IPS-NIHi7 (cell line): ENCODE results near the gene IFT80.
"Not testable (repeated sequence)": the region's sequence is repeated elsewhere in the genome, so short reads cannot be mapped to it uniquely, and the experiment has no call there.

ENCODE experiments used
- DNase-seq: peaks from one replicate; pipeline ENCODE4 v3.0.0; 2012; ENCODE audit warnings: mixed read lengths; ENCODE audit errors: extremely low spot score

Gene IFT80

DNA sequence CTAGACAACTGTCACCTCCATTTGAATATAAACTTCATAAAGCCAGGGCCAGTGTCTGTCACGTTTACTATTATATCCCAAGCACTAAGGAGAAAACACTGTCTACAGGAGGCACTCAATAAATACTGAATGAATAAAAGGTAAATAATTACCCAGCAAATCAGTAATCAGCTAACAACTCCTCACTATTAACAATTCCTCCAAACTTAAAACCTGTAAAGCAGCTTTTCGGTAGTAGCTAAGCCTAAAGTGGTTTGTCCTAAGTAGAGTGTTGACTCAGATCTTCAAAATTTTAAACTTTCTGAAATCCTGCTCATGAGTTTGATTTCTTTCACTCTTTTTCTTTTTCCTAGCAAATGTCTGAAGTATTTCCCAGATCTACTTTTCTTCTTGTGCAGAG, 133.9 kb downstream of the IFT80 start:
- DNase-seq, result no peak

DNA sequence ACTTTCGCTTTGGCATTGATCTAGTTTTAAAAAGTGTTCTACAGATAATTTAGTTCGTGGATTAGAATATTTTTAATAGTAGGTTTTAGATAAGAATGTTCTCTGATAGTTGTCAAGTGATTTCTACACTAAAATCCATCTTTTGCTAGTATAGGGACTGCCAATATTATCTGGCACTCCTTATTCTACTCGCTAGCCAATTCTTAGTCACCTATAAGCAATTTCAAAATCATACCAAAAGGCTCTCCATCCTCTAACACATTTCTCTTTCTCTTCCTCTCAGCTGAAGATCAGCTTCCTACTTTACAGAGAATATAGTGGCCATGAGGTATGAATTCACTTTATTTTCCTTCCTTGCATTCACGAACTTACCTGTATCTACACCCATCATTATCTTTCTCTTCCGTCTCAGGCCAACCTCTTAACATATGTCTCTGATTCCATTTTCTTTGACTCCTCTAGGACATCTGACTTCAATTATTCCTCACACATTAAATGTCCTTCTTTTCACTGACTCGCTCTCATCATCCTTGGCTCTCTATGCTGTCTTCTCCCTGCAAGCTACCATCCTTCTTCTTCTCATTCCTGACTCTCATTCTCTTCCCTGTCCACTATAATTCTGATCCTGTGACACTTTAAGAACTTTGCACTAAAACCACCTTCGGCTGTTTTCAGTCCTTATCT, 138.3 kb downstream of the IFT80 start:
- DNase-seq, result no peak

DNA sequence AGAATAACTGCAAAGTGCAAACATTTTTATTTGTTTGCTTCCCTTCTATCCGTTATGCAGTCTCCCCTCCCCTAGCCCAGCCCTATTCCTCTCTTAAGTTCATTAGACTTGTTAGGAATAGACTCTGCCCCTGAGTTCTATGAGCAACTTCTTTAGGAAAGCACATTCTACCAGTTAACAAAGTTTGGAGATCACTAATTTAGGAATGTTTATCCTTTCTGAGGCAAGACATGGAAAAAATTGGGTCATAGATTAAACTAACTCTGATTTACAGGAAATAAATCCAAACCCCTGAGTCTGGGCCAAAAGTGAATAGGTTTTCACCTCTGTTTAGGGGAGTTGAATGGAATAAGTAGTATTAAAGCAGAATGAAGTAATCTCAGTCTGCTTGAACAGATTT, 139.4 kb downstream of the IFT80 start:
- DNase-seq, result no peak

DNA sequence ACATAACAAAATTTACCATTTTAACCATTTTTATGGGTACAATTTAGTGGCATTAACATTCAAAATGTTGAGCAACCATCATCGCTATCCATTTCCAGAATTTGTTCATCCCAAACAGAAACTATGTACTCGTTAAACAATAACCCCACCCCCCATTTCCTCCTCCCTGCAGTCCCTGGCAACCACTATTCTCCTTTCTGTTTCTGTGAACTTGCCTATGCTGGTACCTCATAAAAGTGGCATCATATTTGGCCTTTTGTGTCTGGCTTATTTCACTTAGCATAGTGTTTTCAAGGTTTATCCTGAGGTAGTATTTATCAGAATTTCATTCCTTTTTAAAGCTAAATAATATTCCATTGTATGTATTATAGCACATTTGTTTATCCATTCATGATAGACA, 141.4 kb downstream of the IFT80 start:
- no peak for DNase-seq

DNA sequence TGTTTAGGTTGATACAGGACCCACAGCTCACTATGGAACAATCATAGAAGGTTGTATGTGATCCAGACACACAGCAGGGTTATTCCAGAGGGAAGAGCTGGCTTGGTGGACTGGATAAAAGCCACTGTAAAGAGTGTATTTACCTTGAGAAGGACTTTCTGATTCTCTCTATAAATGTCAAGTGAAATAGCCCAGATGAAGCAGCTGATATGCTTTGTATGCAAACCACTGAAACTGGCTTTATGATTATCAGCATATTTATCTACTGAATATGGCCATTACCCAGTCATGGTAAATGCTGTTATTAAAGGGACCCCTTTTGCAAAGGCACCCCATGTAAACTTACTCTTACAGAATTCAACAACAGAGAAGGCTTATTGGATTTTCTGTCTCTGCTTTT, 145.7 kb downstream of the IFT80 start:
- DNase-seq, result no peak

DNA sequence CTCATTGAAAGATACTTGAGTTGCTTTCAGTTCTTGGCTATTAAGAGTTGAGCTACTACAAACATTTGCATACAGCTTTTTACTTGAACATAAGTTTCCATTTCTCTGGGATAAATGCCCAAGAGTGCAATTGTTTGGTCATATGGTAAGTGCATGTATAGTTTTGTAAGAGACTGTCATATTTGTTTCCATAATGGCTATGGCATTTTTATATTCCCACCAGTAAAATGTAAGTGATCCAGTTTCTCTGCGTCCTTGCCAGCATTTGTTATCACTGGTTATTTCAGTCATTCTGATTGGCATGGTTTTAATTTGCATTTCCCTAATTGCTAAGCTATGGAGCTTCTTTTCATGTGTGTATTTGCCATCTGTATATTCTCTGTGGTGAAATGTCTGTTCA, 151.3 kb downstream of the IFT80 start:
- no peak for DNase-seq

DNA sequence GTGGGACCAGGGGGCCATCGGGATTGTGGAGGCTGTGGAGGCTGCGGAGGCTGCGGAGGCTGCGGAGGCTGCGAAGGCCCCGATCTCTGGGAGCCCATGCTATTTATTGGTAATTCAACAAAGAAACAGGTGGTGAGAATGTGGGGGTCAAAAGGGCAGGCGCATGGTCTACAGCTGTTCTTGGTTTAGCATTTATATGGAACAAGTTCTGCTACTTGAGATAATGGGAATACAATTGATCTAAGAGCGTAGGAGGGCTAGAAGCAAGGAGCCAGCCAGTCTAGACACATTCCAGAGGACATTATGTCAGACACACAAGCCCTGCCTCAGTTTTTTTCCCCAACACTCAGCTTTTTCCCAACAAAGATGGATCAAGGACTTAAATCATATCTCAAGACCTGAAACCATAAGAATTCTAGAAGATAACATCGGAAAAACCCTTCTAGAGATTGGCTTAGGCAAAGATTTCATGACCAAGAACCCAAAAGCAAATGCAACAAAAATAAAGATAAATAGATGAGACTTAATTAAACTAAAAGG, 153.7 kb downstream of the IFT80 start:
- no peak for DNase-seq

DNA sequence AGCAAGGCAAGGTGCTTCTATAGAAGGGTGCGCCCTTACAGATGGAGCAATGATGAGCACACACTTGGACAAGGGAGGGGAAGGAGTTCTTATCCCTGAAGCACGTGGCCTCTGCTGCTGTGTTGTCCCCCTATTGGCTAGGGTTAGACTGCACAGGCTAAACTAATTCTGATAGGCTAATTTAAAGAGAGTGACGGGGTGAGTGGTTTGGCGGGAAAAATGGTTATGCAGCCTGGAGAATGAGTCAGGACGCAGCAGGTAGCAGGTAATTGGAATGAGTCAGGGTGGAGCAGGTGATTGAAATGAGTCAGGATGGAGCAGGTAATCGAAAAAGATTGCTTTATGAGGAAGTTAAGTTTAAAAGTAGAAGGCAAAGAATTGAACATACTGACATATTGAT, 158.3 kb downstream of the IFT80 start:
- DNase-seq, result not testable (repeated sequence)

DNA sequence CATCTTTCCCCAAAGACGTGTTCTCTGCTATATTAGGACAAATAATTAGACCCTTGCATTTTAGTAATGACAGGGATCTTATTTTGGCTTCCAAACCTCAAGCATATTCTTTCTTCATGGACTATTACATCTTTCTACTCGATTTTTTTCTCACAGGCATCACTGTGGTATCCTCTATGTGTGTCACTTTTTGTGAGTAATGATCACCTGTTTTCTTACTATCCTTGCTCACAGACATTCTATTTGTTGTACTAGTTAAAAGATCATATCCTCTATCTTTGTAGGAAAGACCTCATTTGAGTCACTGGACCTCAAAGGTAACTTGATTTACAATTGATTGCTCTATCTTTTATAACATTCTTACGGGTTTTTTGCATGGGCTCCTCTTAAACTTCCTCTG, 167.0 kb downstream of the IFT80 start:
- no peak for DNase-seq

DNA sequence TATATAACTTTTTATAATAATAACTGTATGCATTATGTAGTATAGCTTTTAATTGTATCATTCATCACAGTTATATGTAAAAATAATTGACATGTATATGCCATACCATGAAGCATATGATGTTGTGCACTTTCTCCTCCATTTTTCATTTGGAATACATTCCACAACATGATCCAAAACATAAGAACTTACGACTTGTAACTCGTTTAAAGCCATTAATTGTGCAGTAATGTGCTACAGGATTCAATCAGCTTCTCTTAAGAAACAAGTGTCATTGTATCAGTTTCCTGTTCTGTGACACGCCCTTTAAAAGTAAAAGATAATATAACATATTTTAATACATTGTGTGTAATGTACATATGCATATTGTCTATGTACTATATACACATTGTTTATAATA, 171.6 kb downstream of the IFT80 start:
- DNase-seq, result no peak

DNA sequence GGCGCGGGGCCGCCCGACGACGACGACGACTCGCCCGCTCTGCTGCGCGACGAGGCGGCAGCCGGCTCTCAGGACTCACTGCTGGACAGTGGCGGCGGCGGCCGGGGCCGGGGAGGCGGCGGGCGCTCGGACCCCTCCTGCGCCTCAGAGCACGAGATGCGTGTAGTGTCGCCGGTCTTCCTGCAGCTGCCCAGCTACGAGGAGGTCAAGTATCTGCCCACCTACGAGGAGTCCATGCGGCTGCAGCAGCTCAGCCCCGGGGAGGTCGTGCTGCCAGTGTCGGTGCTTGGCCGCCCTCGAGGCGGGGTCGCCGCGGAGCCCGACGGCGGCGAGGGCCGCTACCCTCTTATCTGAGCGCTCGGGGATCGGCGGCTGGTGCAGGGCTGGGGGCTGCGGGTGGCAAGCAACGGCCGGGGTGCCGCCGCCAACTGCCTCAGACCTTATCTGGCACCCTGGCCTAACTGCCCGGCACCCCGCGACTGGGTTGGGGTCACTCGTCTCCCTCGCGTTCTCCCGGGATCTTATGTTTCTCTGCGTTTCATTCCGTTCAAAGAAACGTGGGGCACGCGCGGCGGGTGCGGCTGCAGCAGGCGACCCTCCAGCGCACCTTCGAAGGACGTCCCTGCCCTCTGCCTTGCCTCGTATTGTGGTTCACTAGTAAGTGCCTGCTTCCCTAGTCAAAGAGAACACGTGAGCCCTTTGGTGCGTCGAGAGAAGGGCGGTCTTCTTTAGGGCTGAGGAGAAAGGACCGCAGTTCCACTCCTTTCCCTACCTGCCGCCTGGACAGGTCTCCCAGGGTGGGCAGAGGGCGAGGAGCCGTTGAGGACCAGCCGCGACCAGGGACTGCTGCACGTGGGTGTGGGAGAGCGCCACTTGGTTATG, 172.8 kb downstream of the IFT80 start:
- DNase-seq, result peak; percentile 46

DNA sequence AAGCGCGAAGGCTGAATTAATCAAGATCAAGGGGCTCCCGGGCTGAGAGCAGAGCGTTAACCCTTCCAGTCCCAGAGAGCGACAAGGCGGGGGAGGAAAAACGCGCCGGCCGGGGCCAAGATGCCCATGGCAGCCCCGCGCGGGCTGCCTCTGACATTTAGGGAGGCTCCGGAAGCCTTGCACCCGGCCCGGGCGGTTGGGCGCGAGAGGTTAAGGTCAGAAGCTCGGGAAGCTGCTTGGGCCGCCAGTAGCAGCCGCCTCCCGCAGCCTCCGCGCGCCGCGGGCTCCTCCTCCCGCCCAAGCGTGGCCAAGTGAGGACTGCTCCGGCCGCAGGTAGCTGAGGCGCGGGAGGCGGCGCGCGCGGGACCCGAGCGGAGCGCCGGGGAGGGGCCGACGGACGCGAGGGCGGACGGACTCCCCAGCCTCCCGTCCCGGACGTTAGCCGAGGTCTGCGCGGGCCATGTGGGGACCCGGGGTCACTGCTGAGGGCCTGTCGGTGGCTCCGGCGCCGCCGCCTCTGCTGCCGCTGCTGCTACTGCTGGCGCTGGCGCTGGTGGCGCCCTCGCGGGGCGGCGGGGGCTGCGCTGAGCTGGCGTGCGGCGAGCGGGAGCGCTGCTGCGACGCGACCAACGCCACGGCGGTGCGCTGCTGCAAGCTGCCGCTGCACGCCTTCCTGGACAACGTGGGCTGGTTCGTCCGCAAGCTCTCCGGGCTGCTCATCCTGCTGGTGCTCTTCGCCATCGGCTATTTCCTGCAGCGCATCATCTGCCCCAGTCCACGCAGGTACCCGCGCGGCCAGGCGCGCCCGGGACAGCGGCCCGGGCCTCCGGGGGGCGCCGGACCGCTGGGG, 173.6 kb downstream of the IFT80 start, which contains the start of gene C3orf80:
Gene C3orf80 (plus strand): TSS at position 247 of the 850 bp plus-strand sequence. CDS start 214 bp downstream, at position 461.
- peak; percentile 65 for DNase-seq

DNA sequence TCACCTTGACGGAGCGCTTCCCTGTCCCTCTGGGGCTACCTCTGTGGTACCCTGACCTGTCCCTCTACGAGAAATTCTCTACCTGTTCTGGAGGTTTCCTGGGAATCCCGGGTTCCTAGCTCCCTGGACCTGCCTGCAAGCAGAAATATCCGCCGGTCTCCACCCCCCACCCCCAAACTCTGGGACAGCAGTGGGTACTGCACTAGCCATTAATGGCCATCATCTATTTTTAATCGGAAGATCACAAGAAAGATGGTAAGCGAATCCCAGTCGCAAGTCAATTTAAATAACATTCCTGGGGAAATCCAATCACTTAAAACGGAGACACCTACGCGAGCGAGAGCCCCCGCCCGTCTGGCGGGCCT, 174.2 kb downstream of the IFT80 start:
- DNase-seq, result no peak

DNA sequence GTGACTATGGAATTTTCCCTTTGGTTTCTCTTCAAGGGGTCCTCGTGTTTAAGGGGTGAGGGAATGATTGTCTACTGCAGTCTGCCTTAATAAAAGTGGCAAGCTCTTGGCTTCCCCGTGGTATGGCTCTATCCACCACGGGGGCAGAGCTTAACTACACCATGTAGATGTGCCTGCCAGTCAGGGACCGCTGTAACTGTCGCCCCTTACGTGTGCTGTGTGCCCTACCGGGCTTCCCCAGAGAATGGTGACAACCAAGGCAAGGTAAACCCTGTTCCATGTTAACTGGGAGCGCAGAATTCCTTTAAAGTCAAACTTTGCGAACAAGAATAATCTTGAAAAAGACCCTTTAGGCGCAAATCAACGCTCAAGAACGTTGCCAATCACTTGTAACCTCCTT, 174.8 kb downstream of the IFT80 start:
- peak; percentile 16 for DNase-seq

DNA sequence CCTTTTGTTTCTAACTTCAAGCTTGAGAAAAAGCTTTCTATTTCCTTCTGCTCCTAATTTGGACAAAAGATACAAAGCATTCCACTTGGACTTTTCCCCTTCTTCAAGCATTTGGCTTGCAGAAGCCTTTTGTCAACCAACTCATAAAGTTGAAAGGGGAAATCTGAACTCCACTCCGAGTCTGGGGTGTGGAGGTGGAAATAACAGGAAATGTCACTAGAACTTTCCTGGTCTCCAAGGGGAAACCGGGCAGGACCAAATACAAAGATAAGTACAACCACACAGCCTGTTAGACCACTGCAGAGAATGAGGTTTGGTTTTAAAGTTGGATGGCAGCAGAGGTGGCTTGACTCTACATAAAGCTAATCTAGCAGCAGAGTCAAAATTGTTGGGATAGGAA, 178.0 kb downstream of the IFT80 start:
- DNase-seq, result no peak

DNA sequence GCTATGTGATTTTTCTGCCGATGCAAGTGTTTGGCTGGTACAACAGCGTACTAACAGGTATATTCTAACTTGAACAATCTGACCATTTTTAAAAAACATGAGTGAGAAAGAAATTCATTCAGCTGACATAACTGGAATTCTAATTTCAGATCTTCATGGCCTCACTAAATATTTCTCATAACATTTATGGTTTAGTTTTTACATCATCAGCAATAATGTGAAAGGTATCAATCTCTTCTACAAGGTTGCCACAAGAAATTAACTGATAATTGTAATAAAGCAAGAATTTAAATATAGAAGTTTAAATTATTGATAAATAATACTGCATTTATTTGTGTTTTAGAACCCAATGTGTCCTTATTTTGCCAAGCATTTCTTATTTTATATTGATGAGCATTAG, 179.0 kb downstream of the IFT80 start:
- no peak for DNase-seq

DNA sequence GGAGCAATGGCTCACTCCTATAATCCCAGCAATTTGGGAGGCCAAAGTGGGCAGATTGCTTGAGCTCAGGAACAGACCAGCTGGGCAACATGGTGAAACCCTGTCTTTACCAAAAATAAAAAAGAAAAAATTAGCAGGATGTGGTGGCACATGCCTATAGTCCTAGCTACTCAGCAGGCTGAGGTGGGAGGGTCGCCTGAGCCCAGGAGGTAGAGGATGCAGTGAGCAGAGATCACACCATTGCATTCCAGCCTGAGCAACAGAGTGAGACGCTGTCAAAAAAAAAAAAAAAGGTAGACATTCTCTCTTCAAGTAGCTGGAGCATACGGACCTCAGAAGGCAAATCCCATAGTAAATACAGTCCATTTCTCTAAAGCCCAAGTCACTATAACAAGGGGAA, 180.9 kb downstream of the IFT80 start:
- no peak for DNase-seq

DNA sequence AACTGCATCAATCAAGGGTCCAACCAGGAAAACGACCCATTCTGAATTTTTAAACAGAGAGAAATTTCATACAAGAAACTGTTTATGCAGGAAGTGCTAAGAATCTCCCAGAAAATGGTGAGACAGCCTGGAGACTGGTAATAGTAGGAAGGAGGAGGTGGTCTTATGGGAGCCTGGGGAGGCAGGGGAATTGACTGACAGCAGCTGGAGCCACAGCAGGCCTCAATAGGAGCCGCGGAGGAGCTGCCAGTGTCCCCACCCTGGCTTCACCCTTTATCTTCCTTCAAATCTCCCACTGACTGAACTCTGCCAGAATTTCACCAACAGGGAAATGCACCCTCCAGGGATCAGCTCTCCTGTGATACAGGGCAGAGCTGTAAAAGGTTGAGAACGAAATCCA, 181.3 kb downstream of the IFT80 start:
- no peak for DNase-seq

DNA sequence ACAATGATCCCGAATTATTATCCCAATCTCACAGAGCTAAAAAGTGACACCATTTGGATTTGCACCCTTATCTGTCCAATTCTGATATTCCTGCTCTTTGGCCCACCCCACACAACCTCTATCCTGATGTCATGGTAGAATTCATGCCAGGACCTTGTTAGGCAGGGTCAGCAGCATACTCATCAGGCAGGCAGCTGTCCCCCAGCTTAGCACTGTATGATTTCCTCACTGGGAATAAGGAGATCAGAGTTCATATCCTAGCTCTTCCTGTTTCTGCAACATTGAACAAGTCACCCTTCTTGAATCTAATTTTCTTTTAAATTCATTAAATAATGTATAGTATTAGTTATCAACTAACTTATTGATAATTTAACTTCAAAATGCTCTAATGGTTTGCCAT, 185.8 kb downstream of the IFT80 start:
- no peak for DNase-seq

DNA sequence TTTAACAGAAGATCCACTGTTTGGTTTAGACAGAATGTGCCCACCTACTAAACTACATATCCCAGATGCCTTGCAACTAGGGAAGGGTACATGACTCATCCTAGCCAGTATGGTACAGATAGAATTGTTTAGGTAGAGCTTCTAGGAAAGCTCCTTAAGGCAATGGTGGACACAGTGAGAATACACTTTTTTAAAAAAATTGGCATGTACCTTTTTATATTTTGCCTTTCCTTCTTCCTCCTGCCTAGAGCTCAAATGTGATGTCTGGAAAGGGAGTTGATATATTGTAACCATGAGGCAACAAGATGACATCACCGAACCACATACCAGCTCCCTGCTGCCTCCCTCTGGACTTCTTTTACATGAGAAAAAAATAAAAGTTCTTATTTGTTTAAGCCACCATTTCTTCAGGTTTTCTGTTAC, 188.2 kb downstream of the IFT80 start:
- no peak for DNase-seq

DNA sequence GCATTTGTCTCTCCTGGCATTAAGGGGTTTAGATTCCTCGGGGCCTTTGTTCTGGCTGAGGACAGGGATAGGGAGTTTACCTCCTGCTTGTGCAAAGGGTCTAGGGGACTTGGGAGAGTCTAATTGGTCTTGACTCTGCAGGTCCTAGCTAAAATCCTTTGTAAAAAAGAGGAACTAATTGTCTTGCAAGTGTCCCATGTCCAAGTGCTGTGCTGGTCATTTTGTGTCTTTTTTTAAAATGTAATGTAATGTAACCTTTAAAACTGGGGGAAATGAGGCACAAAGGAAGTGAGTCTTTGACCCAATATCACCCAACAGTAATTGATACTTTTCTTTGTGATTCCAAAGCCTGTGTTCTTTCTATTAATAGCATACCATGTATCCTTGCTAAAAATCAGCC, 188.7 kb downstream of the IFT80 start:
- no peak for DNase-seq
